ENCODE results near the gene SGTA.
"Not testable (repeated sequence)": the region's sequence is repeated elsewhere in the genome, so short reads cannot be mapped to it uniquely, and the experiment has no call there.

The SGTA gene

GRCh38 chr19:2793126-2793525, 10.1 kb upstream of the SGTA start:
- no peak for DNase-seq (ENCODE audit: low read depth)

- not testable (repeated sequence) for DNase-seq (ENCODE audit: low read depth)
Measured at GRCh38 chr19:2792666-2793065, 9.6 kb upstream of the SGTA start.

GRCh38 chr19:2791876-2792275, 8.8 kb upstream of the SGTA start:
- no peak for DNase-seq (ENCODE audit: low read depth)

- DNase-seq (ENCODE audit: low read depth): no peak
Measured at GRCh38 chr19:2791440-2791839, 8.4 kb upstream of the SGTA start.

- no peak for DNase-seq (ENCODE audit: low read depth)
Measured at GRCh38 chr19:2790557-2791271, 7.6 kb upstream of the SGTA start.

- no peak for DNase-seq (ENCODE audit: low read depth)
Measured at GRCh38 chr19:2790194-2790556, 7.1 kb upstream of the SGTA start.

- no peak for DNase-seq (ENCODE audit: low read depth)
Measured at GRCh38 chr19:2788237-2788636, 5.2 kb upstream of the SGTA start.

GRCh38 chr19:2787115-2787514, 4.0 kb upstream of the SGTA start:
- DNase-seq (ENCODE audit: low read depth): no peak

GRCh38 chr19:2785244-2785997, 2.3 kb upstream of the SGTA start, which contains the start of gene THOP1:
Gene THOP1, plus strand, starts transcription at chr19:2785503. Its CDS starts 160 bp downstream, at chr19:2785663.
- peak; percentile 99 for DNase-seq (ENCODE audit: low read depth)

GRCh38 chr19:2783781-2784145, 690 bp upstream of the SGTA start:
- DNase-seq (ENCODE audit: low read depth): no peak

GRCh38 chr19:2782329-2782935, 641 bp downstream of the SGTA start:
- no peak for DNase-seq (ENCODE audit: low read depth)

- no peak for DNase-seq (ENCODE audit: low read depth)
Measured at GRCh38 chr19:2780284-2780683, 2.8 kb downstream of the SGTA start.

GRCh38 chr19:2779121-2779740, 3.8 kb downstream of the SGTA start:
- no peak for DNase-seq (ENCODE audit: low read depth)

- DNase-seq (ENCODE audit: low read depth): no peak
Measured at GRCh38 chr19:2777952-2778683, 5.0 kb downstream of the SGTA start.

GRCh38 chr19:2775556-2776430, 7.3 kb downstream of the SGTA start:
- DNase-seq (ENCODE audit: low read depth): peak; percentile 41

- no peak for DNase-seq (ENCODE audit: low read depth)
Measured at GRCh38 chr19:2774953-2775555, 8.0 kb downstream of the SGTA start.

- DNase-seq (ENCODE audit: low read depth): no peak
Measured at GRCh38 chr19:2774083-2774679, 8.9 kb downstream of the SGTA start.

- no peak for DNase-seq (ENCODE audit: low read depth)
Measured at GRCh38 chr19:2771786-2772674, 11.0 kb downstream of the SGTA start.

Measured in T follicular helper cell (primary cell).